GM18870 (cell line): ENCODE measurements around the gene ADGRG1.
"Not testable (repeated sequence)": the region's sequence is repeated elsewhere in the genome, so short reads cannot be mapped to it uniquely, and the experiment has no call there.

ENCODE experiments used
- ATAC-seq: cut with Tn5 transposase; IDR thresholded peaks from one replicate; pipeline ENCODE4 v1.9.1; 2021; ENCODE audit warnings: moderate library complexity; ENCODE audit not compliant: unreplicated experiment

Gene ADGRG1

GRCh38 chr16:57698812-57699405, 70.5 kb downstream of the ADGRG1 start:
- ATAC-seq = no peak

GRCh38 chr16:57699481-57699880, 71.1 kb downstream of the ADGRG1 start:
- ATAC-seq = no peak

- ATAC-seq = no peak
Measured at GRCh38 chr16:57699899-57700298, 71.5 kb downstream of the ADGRG1 start.

GRCh38 chr16:57700781-57701551, 72.5 kb downstream of the ADGRG1 start:
- ATAC-seq = no peak

GRCh38 chr16:57701759-57702371, 73.4 kb downstream of the ADGRG1 start:
- no peak for ATAC-seq

- no peak for ATAC-seq
Measured at GRCh38 chr16:57703416-57704010, 75.1 kb downstream of the ADGRG1 start.

GRCh38 chr16:57704011-57704904, 75.8 kb downstream of the ADGRG1 start:
- no peak for ATAC-seq

GRCh38 chr16:57704905-57705852, 76.7 kb downstream of the ADGRG1 start:
- ATAC-seq = no peak

- no peak for ATAC-seq
Measured at GRCh38 chr16:57706717-57707116, 78.3 kb downstream of the ADGRG1 start.

GRCh38 chr16:57707331-57707730, 78.9 kb downstream of the ADGRG1 start:
- ATAC-seq = no peak

GRCh38 chr16:57708168-57708567, 79.7 kb downstream of the ADGRG1 start:
- ATAC-seq = no peak

GRCh38 chr16:57709663-57710062, 81.2 kb downstream of the ADGRG1 start:
- ATAC-seq = no peak

GRCh38 chr16:57711346-57711745, 82.9 kb downstream of the ADGRG1 start:
- ATAC-seq = no peak

- no peak for ATAC-seq
Measured at GRCh38 chr16:57711993-57712392, 83.6 kb downstream of the ADGRG1 start.

- ATAC-seq = not testable (repeated sequence)
Measured at GRCh38 chr16:57712569-57712968, 84.1 kb downstream of the ADGRG1 start.

- ATAC-seq = no peak
Measured at GRCh38 chr16:57713596-57713995, 85.2 kb downstream of the ADGRG1 start.

- no peak for ATAC-seq
Measured at GRCh38 chr16:57714047-57714446, 85.6 kb downstream of the ADGRG1 start.
